NCI-H2171 (cell line): ENCODE results near the gene PDE3A.

Experiments used
- DNase-seq: peaks from one replicate; lab custom pipeline; 2025; lab: John Stamatoyannopoulos, UW

Gene PDE3A

GRCh38 chr12:20495997-20496396 is 127.7 kb downstream of the PDE3A start:
- no peak for DNase-seq

- DNase-seq = no peak
These were observed 129.4 kb downstream of the PDE3A start for GRCh38 chr12:20497707-20498106.

DNA sequence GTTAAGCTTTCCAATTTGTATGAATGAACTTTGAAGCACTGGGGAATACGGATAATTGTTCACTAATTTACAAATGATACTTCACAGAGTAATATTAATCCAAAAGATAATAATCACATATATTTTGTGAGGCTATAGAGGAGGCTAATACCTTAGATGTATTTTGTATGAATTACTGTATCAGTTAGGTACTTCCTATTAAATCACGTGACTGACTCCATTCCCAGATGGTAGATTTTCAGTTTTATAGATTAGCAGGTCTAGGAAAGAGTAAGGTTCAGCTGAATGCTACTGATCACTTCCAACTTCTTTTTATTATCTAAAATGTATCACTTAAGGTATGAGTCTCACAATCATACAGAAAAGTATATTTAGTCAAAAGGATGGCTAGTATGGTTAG is 133.6 kb downstream of the PDE3A start:
- no peak for DNase-seq

- no peak for DNase-seq
These were observed 135.5 kb downstream of the PDE3A start for GRCh38 chr12:20503858-20504257.

DNA sequence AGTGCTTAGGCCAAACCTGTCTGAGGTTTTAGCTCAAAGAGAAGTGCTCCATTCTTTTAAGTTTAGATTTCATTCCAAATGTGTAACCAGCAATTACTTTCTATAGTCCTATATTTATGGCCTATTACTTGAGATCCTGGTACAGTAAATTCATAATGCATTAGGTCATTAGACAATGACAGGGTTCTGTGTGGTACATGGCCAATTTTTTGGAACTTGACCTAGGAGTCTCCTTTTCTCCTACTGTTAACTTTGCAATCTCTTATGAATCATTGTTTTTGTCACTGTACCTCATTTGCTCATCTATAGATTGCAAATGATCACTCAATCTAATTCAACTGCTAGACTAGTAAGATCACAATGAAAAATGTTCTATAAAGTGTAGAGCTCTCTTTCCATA is 136.7 kb downstream of the PDE3A start:
- DNase-seq = no peak

DNA sequence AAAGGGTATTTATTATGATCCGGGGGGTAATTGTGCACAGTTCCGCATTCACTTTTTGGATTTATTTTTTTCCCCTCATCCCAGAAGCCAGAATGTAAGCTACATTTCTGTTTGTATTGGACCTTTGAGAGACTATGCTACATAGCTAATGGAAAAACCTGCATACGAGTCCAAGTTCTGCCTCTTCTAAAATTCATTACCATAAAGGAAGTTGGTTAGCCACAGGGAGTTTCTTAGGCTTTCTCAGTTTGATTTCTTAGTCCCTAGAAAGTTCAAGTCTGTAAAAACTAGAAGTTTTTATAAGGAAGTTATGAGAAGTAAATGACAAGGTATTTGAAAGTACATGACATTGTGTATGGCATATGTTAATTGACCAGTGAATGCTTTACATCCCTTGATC is 138.7 kb downstream of the PDE3A start:
- no peak for DNase-seq

DNA sequence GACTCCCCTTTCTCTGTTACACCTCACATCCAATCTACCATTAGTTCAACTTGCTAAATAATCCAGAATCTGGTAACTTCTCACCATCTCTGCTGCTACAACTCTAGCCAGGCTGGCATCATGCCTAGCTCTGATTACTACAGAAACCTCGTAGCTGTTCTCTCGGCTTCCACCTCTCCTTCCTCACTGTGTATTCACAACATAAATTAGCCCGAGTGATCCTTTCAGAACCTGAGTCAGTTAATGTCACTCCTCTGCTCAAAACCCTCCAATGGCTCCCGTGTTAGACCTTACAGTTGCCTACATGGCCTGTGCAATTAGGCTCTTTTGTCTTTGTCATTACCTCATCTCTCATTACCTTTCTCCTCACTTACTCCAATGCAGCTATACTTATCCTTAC is 139.4 kb downstream of the PDE3A start:
- no peak for DNase-seq

DNA sequence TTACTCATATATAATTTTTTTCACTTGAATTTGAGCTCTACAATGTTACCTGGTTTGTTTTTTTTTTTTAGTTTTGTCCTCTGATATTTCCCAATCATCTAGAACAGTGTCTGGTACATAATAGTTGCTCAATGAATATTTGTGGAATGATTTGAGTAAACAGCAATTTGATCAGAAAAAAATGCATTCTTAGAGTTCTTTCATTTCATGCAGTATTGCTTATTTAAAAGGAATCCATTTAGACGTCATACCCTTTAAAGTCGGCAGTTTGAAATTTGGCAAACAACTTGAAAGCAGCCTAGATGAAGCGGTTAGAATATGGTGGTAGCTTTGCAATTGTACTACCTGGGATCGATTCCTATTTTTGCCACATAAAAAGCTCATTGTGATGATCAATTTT is 140.0 kb downstream of the PDE3A start:
- no peak for DNase-seq

DNA sequence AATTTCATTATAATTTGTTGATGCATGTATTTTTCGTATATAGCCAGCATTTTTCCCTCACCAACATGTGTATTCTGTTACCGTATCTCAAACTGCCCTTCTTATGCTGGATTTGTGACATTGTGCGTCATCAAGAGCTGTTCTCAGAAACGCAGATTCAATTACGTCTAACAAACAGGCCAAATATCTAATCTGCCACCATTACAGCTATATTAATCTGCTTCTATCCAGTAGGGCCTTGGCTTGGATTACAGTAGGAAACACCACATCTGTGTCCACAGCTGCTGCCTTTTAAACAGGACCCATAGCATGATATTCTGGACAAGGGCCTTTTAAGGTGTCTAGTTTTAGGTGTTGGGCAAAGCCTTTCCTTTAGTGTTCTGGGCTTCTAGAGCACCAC is 140.6 kb downstream of the PDE3A start:
- no peak for DNase-seq

- no peak for DNase-seq
These were observed 142.5 kb downstream of the PDE3A start for GRCh38 chr12:20510811-20511210.

GRCh38 chr12:20513189-20513588 is 144.9 kb downstream of the PDE3A start:
- DNase-seq = no peak

GRCh38 chr12:20514598-20514997 is 146.3 kb downstream of the PDE3A start:
- no peak for DNase-seq

- no peak for DNase-seq
These were observed 152.2 kb downstream of the PDE3A start for GRCh38 chr12:20520532-20520931.

DNA sequence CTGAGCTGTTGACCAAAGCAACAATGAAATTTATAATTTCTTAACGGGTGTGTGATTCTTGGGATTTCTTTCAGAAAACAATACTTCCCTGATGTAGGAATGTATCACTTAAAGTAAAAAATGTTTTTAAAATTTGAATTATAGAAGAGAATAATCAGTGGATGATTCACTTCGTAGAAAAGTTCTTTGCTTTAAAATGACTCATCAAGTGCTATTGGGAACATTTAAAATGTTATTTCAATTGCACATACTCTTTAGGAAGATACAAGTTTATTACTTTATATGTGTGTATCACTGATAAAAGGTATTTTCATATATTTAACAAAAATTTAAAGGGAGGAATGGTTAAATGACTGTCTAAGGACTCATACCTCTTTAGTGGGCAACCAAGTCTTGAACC is 155.3 kb downstream of the PDE3A start:
- DNase-seq = no peak

- no peak for DNase-seq
These were observed 155.8 kb downstream of the PDE3A start for GRCh38 chr12:20524113-20524512.

DNA sequence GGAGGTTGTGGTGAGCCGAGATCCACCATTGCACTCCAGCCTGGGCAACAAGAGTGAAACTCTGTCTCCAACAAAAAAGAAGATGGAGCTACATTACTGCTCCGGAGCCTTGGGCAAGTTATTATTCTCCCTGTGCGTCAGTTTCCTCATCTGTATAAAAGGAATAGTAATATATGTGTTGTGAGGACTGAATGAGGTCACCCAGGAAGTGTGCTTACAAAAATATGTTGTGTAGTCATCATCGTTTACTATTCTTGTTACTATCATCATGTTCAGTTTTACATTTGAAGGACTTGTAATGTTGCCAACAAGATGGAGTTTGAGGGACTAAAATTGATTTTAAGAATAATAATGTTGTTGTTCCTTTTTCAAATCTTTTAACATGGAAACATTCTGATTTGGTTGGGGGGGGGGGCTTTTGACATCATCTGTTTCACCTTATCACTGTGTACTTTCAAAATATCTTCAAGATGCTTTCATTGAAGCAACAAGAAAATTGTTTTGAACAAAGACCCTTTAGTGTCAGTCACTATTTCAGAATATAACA is 156.8 kb downstream of the PDE3A start:
- DNase-seq = no peak

DNA sequence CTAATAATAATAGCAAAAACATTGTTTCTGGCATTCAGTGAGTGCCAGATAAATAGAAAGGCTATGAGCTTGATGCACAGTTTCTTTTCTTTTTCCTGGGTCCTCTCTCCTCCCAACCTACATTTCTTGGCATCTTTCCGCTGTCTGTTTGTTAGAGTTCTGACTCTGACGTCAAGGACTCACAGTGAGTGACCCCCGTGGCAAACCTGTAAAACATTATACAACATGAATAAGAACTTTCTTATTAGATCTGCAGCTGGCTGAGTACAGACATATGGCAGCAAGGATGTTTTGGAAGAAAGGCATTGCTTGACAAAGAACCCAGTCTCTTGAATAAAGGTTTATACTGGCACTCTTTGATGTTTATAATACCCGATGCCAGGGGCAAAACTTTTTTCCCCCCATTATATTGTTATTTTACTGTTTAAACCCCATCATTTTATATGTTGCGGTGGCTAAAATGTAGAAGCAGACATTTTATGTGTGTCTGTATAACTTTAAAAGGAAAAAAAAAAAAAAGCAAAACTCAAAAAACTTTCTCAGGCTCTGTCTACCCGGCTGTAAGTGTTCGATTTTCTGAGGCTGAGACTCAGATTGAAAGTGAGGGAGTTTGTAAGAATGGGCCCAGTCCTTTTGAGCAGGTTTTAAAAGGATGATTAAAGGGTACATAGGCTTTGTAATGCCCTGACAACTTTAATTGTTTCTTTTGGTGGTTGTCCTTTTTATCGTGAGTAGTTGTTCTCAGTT is 159.3 kb downstream of the PDE3A start:
- no peak for DNase-seq

DNA sequence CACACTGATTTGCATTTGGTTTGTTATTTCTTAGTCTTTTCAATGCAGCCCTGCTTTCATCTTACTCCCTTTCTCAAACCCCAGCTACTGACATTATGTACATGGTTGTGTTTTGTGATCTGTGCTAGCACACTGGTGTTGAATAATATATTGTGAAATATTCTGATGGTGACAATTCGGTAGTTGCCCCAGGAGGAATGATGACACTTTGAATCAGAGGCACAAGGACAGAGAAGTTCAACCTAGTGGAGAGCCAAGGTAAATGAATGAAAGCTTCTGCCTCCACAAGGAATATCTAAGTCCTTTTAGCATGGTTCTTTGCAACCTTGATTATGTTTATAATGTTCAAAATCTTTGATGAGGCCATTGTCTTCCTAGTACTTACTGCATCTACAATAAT is 159.9 kb downstream of the PDE3A start:
- no peak for DNase-seq

GRCh38 chr12:20546267-20546666 is 177.9 kb downstream of the PDE3A start:
- DNase-seq = no peak

DNA sequence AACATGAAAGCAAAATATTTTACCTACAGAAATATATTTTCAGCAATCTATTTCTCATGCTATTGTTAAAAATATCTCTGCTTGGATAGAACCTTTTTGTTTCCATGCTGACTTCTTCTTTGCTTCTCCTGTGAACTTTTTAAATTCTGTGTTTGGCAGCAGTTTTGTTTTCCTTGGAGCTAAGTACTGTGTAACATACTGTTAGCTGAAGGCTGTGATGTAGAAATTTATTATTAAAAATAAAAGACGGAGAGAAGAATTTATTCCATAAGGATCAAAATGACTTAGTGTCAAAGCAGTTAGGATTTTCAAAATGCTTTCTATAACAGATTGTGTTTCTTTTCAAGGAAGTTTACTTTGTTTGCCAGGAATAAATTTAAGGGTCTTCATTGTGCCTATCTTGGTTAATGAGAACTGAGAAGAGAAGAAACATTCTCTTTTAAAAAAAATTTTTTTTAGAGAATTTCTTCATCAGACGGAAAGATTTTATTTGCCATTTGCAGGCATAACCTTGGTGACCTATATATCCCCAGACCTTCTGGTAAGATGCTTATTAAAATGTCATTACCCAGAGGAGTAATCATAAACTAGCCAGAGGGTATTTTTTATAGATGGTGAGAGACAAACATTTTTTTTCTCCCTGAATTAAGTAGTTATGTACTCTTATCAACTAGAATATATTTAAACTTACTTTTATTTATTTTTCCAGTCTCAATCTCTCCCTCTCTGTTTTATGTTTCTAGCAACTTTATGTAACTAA is 179.7 kb downstream of the PDE3A start:
- no peak for DNase-seq

DNA sequence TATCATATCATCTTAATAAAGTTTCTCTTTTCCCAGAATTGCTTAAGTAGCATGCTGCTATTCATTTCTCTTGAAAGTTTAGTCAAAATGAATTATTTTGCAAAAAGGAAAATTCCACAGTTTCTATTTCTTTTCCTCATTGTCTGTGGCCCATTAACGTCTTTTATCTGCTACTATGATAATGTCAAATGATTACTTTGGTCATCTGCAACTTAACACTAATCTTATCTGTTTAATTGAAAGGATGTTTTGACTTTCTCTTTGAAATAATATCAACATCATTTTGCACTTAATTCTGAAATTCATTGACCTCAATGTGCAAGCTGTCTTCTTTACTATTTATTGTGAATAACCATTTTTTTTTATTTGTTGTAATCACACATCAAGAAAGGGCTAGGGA is 180.3 kb downstream of the PDE3A start:
- no peak for DNase-seq

DNA sequence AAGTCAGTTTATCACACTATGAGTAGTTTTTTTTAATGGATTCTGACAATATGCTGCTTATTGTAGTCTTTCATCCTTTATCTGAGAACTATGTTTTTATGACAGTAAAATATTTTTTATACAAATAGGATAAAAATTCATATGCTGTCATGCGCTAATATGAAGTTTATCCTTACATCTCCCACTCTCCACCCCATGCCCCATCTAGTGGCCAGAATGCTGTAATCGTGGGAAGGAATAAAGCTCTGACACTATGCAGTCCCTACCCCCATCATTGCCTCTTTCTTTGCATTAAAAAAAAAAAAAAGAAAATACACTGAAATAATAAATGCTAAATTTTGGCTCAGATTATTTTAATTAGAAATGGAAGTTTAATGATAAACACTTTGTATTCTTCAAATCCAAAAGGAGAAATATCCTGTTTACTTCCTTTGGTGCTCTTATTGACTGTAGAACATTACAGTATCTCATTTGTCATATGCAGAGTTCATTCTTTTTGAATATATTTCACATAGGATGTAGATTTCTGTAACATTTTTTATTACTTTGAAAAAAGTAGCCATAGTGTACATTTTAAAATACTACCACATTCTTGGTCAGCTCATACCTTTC is 180.9 kb downstream of the PDE3A start:
- no peak for DNase-seq
